Measurements from ENCODE around the gene USP3. TPM values are rescaled to one million over a fixed set of nuclear protein-coding genes. Genes with fewer than 3 reads are reported as not detected.

Gene USP3
- total and polyA plus RNA-seq, 9 of the 15 experiments (the other 6 are each of a cell fraction or from before 2014, with no cell fraction given): 17.3 to 54.3 (median 34.8) TPM

DNA sequence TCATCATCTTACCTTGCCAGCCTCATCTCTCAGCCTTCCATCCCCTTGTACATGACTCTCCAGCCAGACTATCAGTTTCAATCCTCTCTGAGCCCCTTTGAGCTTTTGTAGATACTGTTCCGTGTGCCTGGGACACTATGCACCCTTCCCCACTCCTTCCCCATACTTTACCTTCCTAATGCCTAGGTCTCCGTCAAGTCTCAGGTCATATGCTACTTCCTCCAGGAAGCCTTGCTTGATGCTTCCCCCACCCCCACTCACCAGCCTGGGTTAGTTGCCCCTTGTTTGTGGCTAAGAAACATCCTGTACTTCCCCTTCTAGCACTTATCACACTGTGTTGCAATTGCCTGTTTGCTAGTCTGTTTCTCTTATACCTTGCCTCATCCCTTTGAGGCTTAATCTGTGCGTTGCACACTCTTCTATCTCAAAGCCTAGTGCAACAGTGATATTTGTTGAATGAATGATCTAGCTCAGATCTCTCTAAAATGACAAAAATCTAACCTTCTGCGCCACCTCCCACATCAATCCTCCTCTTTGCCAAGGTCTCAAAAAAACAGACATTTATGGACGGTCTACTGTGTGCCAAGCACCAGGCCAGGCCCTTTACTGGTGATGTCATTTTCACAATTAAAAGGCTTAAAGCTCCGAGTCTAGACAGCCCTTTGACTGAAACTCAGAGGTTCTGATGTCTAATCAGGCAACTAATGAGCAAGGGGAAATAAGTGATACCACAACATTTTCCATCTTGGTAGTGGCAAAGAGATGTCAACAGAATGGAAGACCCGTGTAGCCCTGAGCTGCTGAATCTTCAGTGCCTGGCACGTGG, 6.5 kb upstream of the USP3 start (continued):
- TF ChIP-seq RBM14 (IDR thresholded peaks at IDR 0.05; ENCODE audit: borderline replicate concordance, insufficient read depth, low read depth, low read length) (no peak), TEAD4 (IDR thresholded peaks at IDR 0.05; ENCODE audit: low read length) (peak; percentile 54; the same call in 1 of the 2 replicates), TEAD4 (CRISPR knock-in tag; IDR thresholded peaks at IDR 0.05; ENCODE audit: borderline replicate concordance) (no peak), TCF3 (CRISPR knock-in tag; IDR thresholded peaks at IDR 0.05) (peak; percentile 56; the same call in 1 of the 2 replicates), ETV6 (IDR thresholded peaks at IDR 0.05; ENCODE audit: borderline replicate concordance in 1 of 2, low read depth in 2 of 2, low read length in 1 of 2) (peak; percentile 58 to 86; a peak in 3 of 4 replicates), ETV6 (CRISPR knock-in tag; IDR thresholded peaks at IDR 0.05; ENCODE audit: borderline replicate concordance) (no peak), NBN (IDR thresholded peaks at IDR 0.05; ENCODE audit: low read depth) (0 out of 2 replicates have a peak, but pooled peaks have one; percentile 21), BCOR (IDR thresholded peaks at IDR 0.05) (peak; percentile 11; the same call in 1 of the 2 replicates), ETV1 (tag; conservative IDR thresholded peaks at IDR 0.05; ENCODE audit: low read depth) (peak; percentile 39; the same call in 1 of the 2 replicates), RBFOX2 (IDR thresholded peaks at IDR 0.05; ENCODE audit: low read depth, low read length) (no peak), ATF7 (IDR thresholded peaks at IDR 0.05) (peak; percentile 67), CEBPB (tag; IDR thresholded peaks at IDR 0.05) (peak; percentile 95), NR2C2 (CRISPR knock-in tag; IDR thresholded peaks at IDR 0.05) (no peak), NR2C2 (tag; IDR thresholded peaks at IDR 0.05) (peak; percentile 26; the same call in 1 of the 2 replicates), ZNF584 (CRISPR knock-in tag; IDR thresholded peaks at IDR 0.05; ENCODE audit: low read depth) (no peak), RBM34 (IDR thresholded peaks at IDR 0.05; ENCODE audit: borderline replicate concordance, insufficient read depth, low read length) (no peak), TRIM24 (IDR thresholded peaks at IDR 0.05) (peak; percentile 73 to 85), THRAP3 (IDR thresholded peaks at IDR 0.05; ENCODE audit: borderline replicate concordance) (no peak), MXI1 (IDR thresholded peaks at IDR 0.05; ENCODE audit: low read depth, low read length) (no peak)
- TF ChIP-seq, protein P1, sequence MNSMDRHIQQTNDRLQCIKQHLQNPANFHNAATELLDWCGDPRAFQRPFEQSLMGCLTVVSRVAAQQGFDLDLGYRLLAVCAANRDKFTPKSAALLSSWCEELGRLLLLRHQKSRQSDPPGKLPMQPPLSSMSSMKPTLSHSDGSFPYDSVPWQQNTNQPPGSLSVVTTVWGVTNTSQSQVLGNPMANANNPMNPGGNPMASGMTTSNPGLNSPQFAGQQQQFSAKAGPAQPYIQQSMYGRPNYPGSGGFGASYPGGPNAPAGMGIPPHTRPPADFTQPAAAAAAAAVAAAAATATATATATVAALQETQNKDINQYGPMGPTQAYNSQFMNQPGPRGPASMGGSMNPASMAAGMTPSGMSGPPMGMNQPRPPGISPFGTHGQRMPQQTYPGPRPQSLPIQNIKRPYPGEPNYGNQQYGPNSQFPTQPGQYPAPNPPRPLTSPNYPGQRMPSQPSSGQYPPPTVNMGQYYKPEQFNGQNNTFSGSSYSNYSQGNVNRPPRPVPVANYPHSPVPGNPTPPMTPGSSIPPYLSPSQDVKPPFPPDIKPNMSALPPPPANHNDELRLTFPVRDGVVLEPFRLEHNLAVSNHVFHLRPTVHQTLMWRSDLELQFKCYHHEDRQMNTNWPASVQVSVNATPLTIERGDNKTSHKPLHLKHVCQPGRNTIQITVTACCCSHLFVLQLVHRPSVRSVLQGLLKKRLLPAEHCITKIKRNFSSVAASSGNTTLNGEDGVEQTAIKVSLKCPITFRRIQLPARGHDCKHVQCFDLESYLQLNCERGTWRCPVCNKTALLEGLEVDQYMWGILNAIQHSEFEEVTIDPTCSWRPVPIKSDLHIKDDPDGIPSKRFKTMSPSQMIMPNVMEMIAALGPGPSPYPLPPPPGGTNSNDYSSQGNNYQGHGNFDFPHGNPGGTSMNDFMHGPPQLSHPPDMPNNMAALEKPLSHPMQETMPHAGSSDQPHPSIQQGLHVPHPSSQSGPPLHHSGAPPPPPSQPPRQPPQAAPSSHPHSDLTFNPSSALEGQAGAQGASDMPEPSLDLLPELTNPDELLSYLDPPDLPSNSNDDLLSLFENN (IDR thresholded peaks at IDR 0.05; ENCODE audit: low read depth in 2 of 2, low read length in 2 of 2): no peak
- TF ChIP-seq, protein P2, sequence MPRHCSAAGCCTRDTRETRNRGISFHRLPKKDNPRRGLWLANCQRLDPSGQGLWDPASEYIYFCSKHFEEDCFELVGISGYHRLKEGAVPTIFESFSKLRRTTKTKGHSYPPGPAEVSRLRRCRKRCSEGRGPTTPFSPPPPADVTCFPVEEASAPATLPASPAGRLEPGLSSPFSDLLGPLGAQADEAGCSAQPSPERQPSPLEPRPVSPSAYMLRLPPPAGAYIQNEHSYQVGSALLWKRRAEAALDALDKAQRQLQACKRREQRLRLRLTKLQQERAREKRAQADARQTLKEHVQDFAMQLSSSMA (CRISPR knock-in tag; IDR thresholded peaks at IDR 0.05): no peak
- TF ChIP-seq, protein P3, sequence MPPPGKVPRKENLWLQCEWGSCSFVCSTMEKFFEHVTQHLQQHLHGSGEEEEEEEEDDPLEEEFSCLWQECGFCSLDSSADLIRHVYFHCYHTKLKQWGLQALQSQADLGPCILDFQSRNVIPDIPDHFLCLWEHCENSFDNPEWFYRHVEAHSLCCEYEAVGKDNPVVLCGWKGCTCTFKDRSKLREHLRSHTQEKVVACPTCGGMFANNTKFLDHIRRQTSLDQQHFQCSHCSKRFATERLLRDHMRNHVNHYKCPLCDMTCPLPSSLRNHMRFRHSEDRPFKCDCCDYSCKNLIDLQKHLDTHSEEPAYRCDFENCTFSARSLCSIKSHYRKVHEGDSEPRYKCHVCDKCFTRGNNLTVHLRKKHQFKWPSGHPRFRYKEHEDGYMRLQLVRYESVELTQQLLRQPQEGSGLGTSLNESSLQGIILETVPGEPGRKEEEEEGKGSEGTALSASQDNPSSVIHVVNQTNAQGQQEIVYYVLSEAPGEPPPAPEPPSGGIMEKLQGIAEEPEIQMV (tag; conservative IDR thresholded peaks at IDR 0.05; ENCODE audit: low read depth): no peak

All from K562 (cell line).